OCI-LY3 (cell line): ENCODE measurements around the gene CACNA1A.

Source experiments
- CTCF ChIP-seq: fragments of 200-600, 300-600 bp; sonication (generic); IDR thresholded peaks from 2 replicates; pipeline ENCODE4 v1.5.1; 2014; ENCODE audit warnings: antibody characterized with exemption, low read length, low read depth
- EZH2phosphoT487 ChIP-seq: fragments of 200-600 bp; shearing (Covaris generic); IDR thresholded peaks from 2 replicates; pipeline ENCODE4 v1.6.1; 2018; ENCODE audit warnings: antibody characterized with exemption, mixed run types, low read depth

- TF ChIP-seq CTCF (no peak), EZH2phosphoT487 (no peak)
Measured at GRCh38 chr19:13404236-13404635, 102.0 kb downstream of the CACNA1A start.
